K562 (cell line): Measurements from ENCODE around the gene PRR16. TPM values are rescaled to one million over a fixed set of nuclear protein-coding genes. Genes with fewer than 3 reads are reported as not detected.

Experiments
- CBFB ChIP-seq: sonication (generic); formaldehyde crosslinking; IDR thresholded peaks from 2 replicates; pipeline ENCODE4 v1.4.0; 2020; ENCODE audit warnings: mild to moderate bottlenecking, missing genetic modification reagents
- FOXM1 ChIP-seq, 2 experiments: fragments of 450-650 bp in 1 of 2; sonication (generic) in 1 of 2; formaldehyde crosslinking in 1 of 2; IDR thresholded peaks; 2 replicates each; pipeline versions ENCODE4 v1.6.1 to v1.9.0; 2017 to 2022; ENCODE audit warnings: low read depth in 2 of 2, mild to moderate bottlenecking in 2 of 2, missing genetic modification reagents in 1 of 2, moderate library complexity in 1 of 2
- GABPB1 ChIP-seq: sonication (generic); formaldehyde crosslinking; IDR thresholded peaks from 2 replicates; pipeline ENCODE4 v1.8.0; 2022; ENCODE audit warnings: mild to moderate bottlenecking, missing genetic modification reagents
- JUND ChIP-seq, 2 experiments: IDR thresholded peaks; 2 replicates in 1 of 2; 3 replicates in 1 of 2; pipeline ENCODE4 v1.6.1; 2011; ENCODE audit warnings: borderline replicate concordance in 2 of 2, low read depth in 2 of 2, low read length in 2 of 2, improper control_type of control experiment in 1 of 2, missing biosample characterization in 1 of 2, missing genetic modification characterization in 1 of 2, missing genetic modification reagents in 1 of 2
- MBD2 ChIP-seq: sonication (generic); IDR thresholded peaks from 2 replicates; pipeline ENCODE4 v1.6.1; 2016; ENCODE audit warnings: low read depth, borderline replicate concordance
- NFE2 ChIP-seq: IDR thresholded peaks from 2 replicates; pipeline ENCODE4 v1.6.1; 2014; ENCODE audit warnings: antibody characterized with exemption, low read depth
- TGIF2 ChIP-seq: sonication (generic); formaldehyde crosslinking; IDR thresholded peaks from 2 replicates; pipeline ENCODE4 v1.8.1; 2022; ENCODE audit warnings: mild to moderate bottlenecking, missing genetic modification reagents, moderate library complexity
- THAP7 ChIP-seq: fragments of 250-450 bp; sonication (Bioruptor Pico); IDR thresholded peaks from 2 replicates; pipeline ENCODE4 v1.5.0; 2021
- U2AF2 ChIP-seq: fragments of 200-400 bp; formaldehyde crosslinking; optimal IDR thresholded peaks from 2 replicates; pipeline ENCODE3; 2017; ENCODE audit warnings: low read depth, mild to moderate bottlenecking, low read length
- ZNF57 ChIP-seq: fragments of 450-650 bp; formaldehyde crosslinking; IDR thresholded peaks from 2 replicates; pipeline ENCODE4 v1.4.0; 2020; ENCODE audit warnings: mild to moderate bottlenecking, moderate library complexity
- polyA plus RNA-seq, 8 experiments: library from polyadenylated mRNA; depleted of rRNA in 4 of 8; stranded (reverse) in 5 of 8; unstranded in 3 of 8; fragments of >200 nt; fragmentation: Nextera tagmentation in 2 of 8; fragmentation: Illumina TruSeq in 1 of 8; extraction: Ambion mirVana in 2 of 8; extraction: Trizol in 1 of 8; gene quantifications; 2 replicates each; pipeline versions ENCODE4 v1.2.1 to v1.2.3, GENCODE V29; 2011 to 2014; ENCODE audit warnings: inconsistent platforms in 1 of 8, missing spikeins in 1 of 8
- total RNA-seq, 7 experiments: library from RNA; depleted of rRNA in 6 of 7; stranded (reverse); fragments of >200 nt in 6 of 7; fragmentation: Illumina TruSeq in 2 of 7; extraction: Trizol in 2 of 7; gene quantifications; 2 replicates each; pipeline versions ENCODE4 v1.2.1 to v1.2.3, GENCODE V29; 2011 to 2021; ENCODE audit warnings: low replicate concordance in 1 of 7
- TF ChIP-seq, protein P1 (sequence below): fragments of 450-650 bp; IDR thresholded peaks from 2 replicates; pipeline ENCODE4 v1.6.1; 2017; ENCODE audit warnings: antibody characterized with exemption, mild to moderate bottlenecking
- TF ChIP-seq, protein P2 (sequence below), 2 experiments: fragments of 450-650 bp; formaldehyde crosslinking in 1 of 2; IDR thresholded peaks; 2 replicates each; pipeline versions ENCODE4 v1.4.0 to v1.6.1; 2014 to 2020; ENCODE audit warnings: mild to moderate bottlenecking in 2 of 2, borderline replicate concordance in 1 of 2, low read depth in 1 of 2

PRR16 gene
- total and polyA plus RNA-seq, 9 of the 15 experiments (the other 6 are each of a cell fraction or from before 2014, with no cell fraction given) = 0.61 to 10.1 (median 3.3) TPM

GRCh38 chr5:120517607-120518252 is 53.6 kb downstream of the PRR16 start (continued):
- TF ChIP-seq, protein P1, sequence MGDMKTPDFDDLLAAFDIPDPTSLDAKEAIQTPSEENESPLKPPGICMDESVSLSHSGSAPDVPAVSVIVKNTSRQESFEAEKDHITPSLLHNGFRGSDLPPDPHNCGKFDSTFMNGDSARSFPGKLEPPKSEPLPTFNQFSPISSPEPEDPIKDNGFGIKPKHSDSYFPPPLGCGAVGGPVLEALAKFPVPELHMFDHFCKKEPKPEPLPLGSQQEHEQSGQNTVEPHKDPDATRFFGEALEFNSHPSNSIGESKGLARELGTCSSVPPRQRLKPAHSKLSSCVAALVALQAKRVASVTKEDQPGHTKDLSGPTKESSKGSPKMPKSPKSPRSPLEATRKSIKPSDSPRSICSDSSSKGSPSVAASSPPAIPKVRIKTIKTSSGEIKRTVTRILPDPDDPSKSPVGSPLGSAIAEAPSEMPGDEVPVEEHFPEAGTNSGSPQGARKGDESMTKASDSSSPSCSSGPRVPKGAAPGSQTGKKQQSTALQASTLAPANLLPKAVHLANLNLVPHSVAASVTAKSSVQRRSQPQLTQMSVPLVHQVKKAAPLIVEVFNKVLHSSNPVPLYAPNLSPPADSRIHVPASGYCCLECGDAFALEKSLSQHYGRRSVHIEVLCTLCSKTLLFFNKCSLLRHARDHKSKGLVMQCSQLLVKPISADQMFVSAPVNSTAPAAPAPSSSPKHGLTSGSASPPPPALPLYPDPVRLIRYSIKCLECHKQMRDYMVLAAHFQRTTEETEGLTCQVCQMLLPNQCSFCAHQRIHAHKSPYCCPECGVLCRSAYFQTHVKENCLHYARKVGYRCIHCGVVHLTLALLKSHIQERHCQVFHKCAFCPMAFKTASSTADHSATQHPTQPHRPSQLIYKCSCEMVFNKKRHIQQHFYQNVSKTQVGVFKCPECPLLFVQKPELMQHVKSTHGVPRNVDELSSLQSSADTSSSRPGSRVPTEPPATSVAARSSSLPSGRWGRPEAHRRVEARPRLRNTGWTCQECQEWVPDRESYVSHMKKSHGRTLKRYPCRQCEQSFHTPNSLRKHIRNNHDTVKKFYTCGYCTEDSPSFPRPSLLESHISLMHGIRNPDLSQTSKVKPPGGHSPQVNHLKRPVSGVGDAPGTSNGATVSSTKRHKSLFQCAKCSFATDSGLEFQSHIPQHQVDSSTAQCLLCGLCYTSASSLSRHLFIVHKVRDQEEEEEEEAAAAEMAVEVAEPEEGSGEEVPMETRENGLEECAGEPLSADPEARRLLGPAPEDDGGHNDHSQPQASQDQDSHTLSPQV = peak; percentile 20; the same call in 1 of the 2 replicates
- TF ChIP-seq CBFB (CRISPR knock-in tag) (no peak), ZNF57 (CRISPR knock-in tag) (no peak), THAP7 (CRISPR knock-in tag) (no peak), U2AF2 (no peak), JUND (IDR thresholded peaks at IDR 0.05; ENCODE audit: borderline replicate concordance, low read depth, low read length) (0 out of 2 replicates have a peak, but pooled peaks have one; percentile 11), JUND (tag; IDR thresholded peaks at IDR 0.05; ENCODE audit: borderline replicate concordance, low read depth, low read length) (no peak), MBD2 (no peak), GABPB1 (CRISPR knock-in tag) (no peak), NFE2 (no peak), TGIF2 (CRISPR knock-in tag) (no peak), FOXM1 (IDR thresholded peaks at IDR 0.05; ENCODE audit: low read depth) (no peak), FOXM1 (CRISPR knock-in tag; IDR thresholded peaks at IDR 0.05; ENCODE audit: low read depth) (no peak)
- TF ChIP-seq, protein P2, sequence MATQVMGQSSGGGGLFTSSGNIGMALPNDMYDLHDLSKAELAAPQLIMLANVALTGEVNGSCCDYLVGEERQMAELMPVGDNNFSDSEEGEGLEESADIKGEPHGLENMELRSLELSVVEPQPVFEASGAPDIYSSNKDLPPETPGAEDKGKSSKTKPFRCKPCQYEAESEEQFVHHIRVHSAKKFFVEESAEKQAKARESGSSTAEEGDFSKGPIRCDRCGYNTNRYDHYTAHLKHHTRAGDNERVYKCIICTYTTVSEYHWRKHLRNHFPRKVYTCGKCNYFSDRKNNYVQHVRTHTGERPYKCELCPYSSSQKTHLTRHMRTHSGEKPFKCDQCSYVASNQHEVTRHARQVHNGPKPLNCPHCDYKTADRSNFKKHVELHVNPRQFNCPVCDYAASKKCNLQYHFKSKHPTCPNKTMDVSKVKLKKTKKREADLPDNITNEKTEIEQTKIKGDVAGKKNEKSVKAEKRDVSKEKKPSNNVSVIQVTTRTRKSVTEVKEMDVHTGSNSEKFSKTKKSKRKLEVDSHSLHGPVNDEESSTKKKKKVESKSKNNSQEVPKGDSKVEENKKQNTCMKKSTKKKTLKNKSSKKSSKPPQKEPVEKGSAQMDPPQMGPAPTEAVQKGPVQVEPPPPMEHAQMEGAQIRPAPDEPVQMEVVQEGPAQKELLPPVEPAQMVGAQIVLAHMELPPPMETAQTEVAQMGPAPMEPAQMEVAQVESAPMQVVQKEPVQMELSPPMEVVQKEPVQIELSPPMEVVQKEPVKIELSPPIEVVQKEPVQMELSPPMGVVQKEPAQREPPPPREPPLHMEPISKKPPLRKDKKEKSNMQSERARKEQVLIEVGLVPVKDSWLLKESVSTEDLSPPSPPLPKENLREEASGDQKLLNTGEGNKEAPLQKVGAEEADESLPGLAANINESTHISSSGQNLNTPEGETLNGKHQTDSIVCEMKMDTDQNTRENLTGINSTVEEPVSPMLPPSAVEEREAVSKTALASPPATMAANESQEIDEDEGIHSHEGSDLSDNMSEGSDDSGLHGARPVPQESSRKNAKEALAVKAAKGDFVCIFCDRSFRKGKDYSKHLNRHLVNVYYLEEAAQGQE (IDR thresholded peaks at IDR 0.05; ENCODE audit: borderline replicate concordance) = no peak
- TF ChIP-seq, protein P2 (CRISPR knock-in tag; IDR thresholded peaks at IDR 0.05; ENCODE audit: low read depth) = no peak
